Skin epidermis (tissue), 12 donors: ENCODE results near the gene TMBIM1.

Source experiments
- H3K27ac ChIP-seq, 21 experiments: fragments of 200-600 bp; sonication (generic) in 11 of 21; one replicate each; pipeline ENCODE4 v1.5.0; 2020; ENCODE audit warnings: mild to moderate bottlenecking in 3 of 21, inconsistent platforms in 2 of 21, moderate library complexity in 2 of 21
- H3K4me3 ChIP-seq, 7 experiments: fragments of 200-600 bp; sonication (generic) in 2 of 7; one replicate each; pipeline ENCODE4 v1.5.0; 2020; ENCODE audit warnings: inconsistent platforms in 2 of 7, mild to moderate bottlenecking in 2 of 7, moderate library complexity in 1 of 7

TMBIM1 gene

GRCh38 chr2:218296200-218296599 lies 3.9 kb upstream of the TMBIM1 start:
- peak overlapping the region in 1 of 21 experiments; percentile 6 for H3K27ac ChIP-seq

GRCh38 chr2:218295029-218295428 lies 2.7 kb upstream of the TMBIM1 start:
- no peak overlapping the region for H3K4me3 ChIP-seq
- peak overlapping the region in 18 of 21 experiments; percentile 21 to 99 (median 58) for H3K27ac ChIP-seq

More at GRCh38 chr2:218296200-218296599, 3.9 kb upstream of the TMBIM1 start:
- H3K4me3 ChIP-seq: no peak overlapping the region

GRCh38 chr2:218294430-218295022 lies 2.2 kb upstream of the TMBIM1 start:
- peak overlapping the region in 18 of 21 experiments; percentile 21 to 99 (median 52) for H3K27ac ChIP-seq
- no peak overlapping the region for H3K4me3 ChIP-seq

GRCh38 chr2:218293715-218294429 lies 1.6 kb upstream of the TMBIM1 start:
- H3K27ac ChIP-seq: peak overlapping the region in 15 of 21 experiments; percentile 21 to 100 (median 73)

GRCh38 chr2:218291318-218292047 lies 820 bp downstream of the TMBIM1 start:
- peak overlapping the region; percentile 65 to 89 (median 82) for H3K4me3 ChIP-seq
- peak overlapping the region; percentile 83 to 100 (median 98) for H3K27ac ChIP-seq

More at GRCh38 chr2:218293715-218294429, 1.6 kb upstream of the TMBIM1 start:
- no peak overlapping the region for H3K4me3 ChIP-seq

GRCh38 chr2:218290316-218291261 lies 1.7 kb downstream of the TMBIM1 start:
- Histone ChIP-seq H3K27ac (peak overlapping the region; percentile 83 to 100 (median 98)), H3K4me3 (peak overlapping the region; percentile 65 to 89 (median 82))

DNA sequence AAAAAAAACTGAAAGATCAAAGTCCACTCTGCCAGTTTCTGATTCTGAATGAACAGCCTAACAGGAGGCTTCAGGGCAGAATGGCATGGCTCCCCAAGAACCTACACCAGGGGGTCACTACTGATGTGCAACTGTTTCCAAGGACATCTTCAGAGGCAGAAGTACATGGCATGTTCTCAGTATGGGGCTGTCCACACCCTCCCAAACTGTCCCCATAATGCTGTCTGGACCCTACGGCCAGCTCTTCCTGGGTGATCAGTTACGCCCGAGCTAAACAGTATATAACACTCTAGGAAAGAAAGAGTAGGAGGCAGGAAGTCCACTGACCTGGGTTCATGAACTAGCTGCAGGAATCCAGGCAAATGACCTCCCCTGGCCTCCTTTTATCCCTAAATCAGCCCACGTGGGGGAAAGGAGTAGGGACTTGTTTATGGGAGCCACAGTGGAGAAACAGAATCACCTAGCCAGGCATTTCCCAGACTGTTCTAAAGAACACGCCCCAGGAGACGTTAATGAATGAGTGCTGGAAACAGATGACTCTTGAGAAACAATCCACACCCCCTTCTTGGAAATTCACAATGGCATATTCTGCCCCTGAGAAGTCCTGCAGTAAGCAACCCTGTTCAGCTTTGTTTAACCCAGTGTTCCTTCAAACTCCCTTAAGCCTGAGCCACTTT lies 2.5 kb downstream of the TMBIM1 start:
- peak overlapping the region; percentile 65 to 89 (median 82) for H3K4me3 ChIP-seq

GRCh38 chr2:218286570-218287459 lies 5.5 kb downstream of the TMBIM1 start:
- Histone ChIP-seq H3K27ac (peak overlapping the region; percentile 59 to 100 (median 98)), H3K4me3 (peak overlapping the region; percentile 11 to 39 (median 20))

More for the DNA sequence above, 2.5 kb downstream of the TMBIM1 start:
- peak overlapping the region; percentile 83 to 100 (median 98) for H3K27ac ChIP-seq

- H3K4me3 ChIP-seq: peak overlapping the region in 4 of 7 experiments; percentile 19 to 39 (median 26)
- H3K27ac ChIP-seq: peak overlapping the region; percentile 32 to 100 (median 98)
Observed at GRCh38 chr2:218285604-218286003, 6.7 kb downstream of the TMBIM1 start.

- H3K4me3 ChIP-seq: no peak overlapping the region
Observed at GRCh38 chr2:218284106-218284811, 8.0 kb downstream of the TMBIM1 start.

DNA sequence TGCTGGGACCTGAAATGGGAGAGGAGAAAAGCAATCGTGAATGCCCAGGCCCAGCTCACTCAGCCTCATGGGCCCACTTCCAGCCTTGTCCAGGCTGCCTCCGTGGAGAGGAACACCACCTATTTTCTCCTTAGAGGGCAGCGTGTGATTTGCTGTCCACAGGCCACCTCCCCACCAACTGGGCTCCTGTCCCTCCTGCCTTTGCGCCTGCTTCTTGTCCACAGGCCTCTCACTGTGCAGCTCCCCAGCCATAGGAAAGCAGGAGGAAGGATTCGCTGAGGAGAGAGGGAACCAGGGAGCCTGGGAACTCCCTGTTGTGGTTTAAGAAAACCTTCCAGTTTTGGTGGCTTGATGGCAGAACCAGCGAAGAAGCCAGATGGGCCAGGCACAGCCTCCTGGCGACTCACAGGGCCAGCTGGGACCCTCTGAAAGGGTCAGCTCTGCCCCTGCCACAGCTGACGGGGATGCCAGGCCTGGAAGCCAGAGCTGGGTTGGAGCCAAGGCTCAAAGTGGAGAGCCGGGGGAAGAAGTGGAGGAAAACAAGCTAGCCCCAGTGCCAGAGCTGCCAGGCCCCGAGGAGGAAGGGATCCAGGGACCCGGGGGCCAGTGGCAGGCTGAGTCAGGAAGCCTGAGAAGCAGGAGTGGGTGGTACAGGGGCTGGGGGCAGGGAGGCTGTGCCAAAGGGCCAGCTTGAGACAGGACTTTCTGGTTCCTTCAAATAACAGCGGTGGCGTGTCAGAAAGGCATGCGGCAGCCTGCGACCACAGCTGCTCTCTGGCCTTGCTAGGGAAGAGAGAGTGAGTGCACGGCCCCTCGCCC lies 9.9 kb downstream of the TMBIM1 start:
- no peak overlapping the region for H3K4me3 ChIP-seq

More at GRCh38 chr2:218284106-218284811, 8.0 kb downstream of the TMBIM1 start:
- peak overlapping the region in 17 of 21 experiments; percentile 70 to 100 (median 98) for H3K27ac ChIP-seq

DNA sequence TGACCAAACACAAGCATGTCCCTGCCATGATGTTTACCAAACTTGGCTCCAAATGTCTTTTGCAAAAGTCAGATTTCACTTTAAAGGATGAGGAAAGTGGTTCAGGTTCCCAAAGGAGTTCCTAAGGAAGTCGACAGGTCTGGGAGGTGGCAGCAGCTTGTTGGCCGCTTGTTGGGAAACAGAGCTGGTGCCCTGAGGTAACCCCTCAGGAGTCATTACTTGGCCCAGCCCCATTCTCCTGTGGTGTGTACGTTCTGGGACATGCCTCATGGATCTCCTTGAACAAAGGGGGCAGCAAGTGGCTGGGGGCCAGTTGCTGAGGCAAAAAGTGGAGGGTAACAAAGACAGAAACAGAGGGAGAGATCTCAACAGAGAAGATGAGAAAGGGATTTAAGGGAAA lies 10.9 kb downstream of the TMBIM1 start:
- Histone ChIP-seq H3K4me3 (no peak overlapping the region), H3K27ac (peak overlapping the region in 19 of 21 experiments; percentile 57 to 100 (median 90))

More for the DNA sequence above, 9.9 kb downstream of the TMBIM1 start:
- H3K27ac ChIP-seq: peak overlapping the region; percentile 50 to 100 (median 85)

- H3K27ac ChIP-seq: peak overlapping the region in 1 of 21 experiments; percentile 27
- no peak overlapping the region for H3K4me3 ChIP-seq
Observed at GRCh38 chr2:218280260-218280870, 11.9 kb downstream of the TMBIM1 start.

GRCh38 chr2:218278531-218279360 lies 13.6 kb downstream of the TMBIM1 start:
- Histone ChIP-seq H3K27ac (peak overlapping the region in 5 of 21 experiments; percentile 16 to 54 (median 23)), H3K4me3 (no peak overlapping the region)

- Histone ChIP-seq H3K4me3 (no peak overlapping the region), H3K27ac (peak overlapping the region in 7 of 21 experiments; percentile 2 to 55 (median 28))
Observed at GRCh38 chr2:218277921-218278320, 14.4 kb downstream of the TMBIM1 start.
